ENCODE data around the gene CAMKK2.
A peak's percentile ranks its signal among the peaks of the same experiment; 100 is the strongest.

CAMKK2 gene

DNA sequence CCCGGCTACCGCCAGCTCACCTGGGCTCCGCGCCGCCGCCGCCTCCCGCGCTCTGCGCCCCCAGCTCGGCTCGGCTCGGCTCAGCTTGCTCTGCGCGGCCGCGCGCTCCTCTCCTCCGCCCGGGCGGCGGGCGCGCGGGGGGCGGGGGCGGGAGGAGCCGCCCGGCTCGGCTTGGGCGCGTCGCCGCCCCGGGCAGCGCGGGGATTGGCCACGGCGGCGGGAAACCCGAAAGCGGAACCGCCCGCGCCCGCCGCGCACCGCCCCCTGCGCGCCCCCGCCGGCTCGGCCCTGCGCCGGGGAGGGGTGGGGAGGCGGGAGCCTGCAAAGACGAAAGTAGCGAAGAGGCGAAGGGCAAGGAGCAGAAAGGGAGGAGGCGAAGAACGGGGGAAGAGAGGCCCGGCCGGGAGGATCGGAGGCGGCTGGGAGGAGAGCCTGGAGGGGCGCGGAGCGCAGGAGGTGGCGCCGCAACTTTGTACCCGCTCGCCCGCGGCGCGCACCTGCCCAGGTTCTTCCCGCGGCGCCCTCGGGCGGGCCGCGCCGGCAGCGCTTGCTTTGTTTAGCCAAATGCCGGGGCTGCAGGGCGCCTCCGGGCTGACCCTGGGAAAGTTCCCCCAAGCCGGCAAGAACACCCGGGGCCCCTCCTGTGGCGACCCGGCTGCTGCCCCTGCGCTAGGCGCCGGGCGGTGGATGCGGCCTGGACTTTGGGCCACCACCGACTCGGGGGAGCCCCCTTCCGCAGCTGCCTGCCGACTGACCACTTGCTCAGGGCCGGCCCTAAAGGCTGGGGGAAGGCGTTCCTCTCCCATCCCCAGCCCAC, at the start of gene CAMKK2:
Gene CAMKK2 (minus strand): TSS at position 92 of the 817 bp plus-strand sequence. CDS start 22,183 bp downstream, outside the sequence.
- peak within 1 kb of the TSS; percentile 87 for H3K4me3 ChIP-seq (ENCODE audit: control insufficient read depth, low read depth, low read length)
- DNase-seq (ENCODE audit: low read depth): peak; percentile 65
- no peak for TF ChIP-seq CTCF (conservative IDR thresholded peaks at IDR 0.05; ENCODE audit: control insufficient read depth, insufficient read depth, low read depth, low read length)

DNA sequence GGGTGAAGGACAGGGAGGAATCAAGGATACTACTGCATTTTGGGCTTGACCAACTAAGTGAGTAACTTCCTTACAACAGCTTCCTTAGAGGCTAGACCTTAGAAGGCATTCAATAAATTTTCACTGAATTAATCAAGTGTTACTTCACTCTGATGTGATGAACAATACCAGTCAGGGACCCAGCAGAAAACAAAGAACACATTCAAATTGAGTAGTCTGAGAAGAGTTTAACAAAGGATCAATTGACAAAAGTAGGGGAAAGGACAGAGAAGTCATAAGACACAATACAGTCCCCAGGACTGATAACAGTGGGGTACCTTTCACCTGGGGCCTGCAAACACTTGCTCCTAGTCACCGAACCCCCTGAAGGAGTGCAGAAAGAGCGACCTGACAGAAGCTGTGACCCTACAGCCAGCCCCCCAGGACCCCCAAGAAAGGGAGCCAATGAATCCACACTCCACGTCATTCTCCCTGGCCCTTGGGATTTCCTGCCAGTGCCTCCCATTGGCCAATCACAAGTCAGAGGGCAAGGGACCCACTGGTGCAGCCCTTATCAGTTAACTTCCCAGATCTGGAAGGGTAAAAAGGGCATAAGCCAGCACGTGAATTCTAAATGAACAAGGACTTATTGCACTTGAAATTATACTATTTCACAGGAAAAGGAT, 48.8 kb upstream of the CAMKK2 start:
- H3K4me3 ChIP-seq (ENCODE audit: control insufficient read depth, low read depth, low read length): no peak overlapping the region
- no peak for DNase-seq (ENCODE audit: low read depth)
- no peak for TF ChIP-seq CTCF (conservative IDR thresholded peaks at IDR 0.05; ENCODE audit: control insufficient read depth, insufficient read depth, low read depth, low read length)

GRCh38 chr12:121344506-121344905, 48.0 kb upstream of the CAMKK2 start:
- no peak overlapping the region for H3K4me3 ChIP-seq (ENCODE audit: control insufficient read depth, low read depth, low read length)
- no peak for DNase-seq (ENCODE audit: low read depth)
- no peak for TF ChIP-seq CTCF (conservative IDR thresholded peaks at IDR 0.05; ENCODE audit: control insufficient read depth, insufficient read depth, low read depth, low read length)

- no peak for DNase-seq (ENCODE audit: low read depth)
- TF ChIP-seq CTCF (conservative IDR thresholded peaks at IDR 0.05; ENCODE audit: control insufficient read depth, insufficient read depth, low read depth, low read length): no peak
- no peak overlapping the region for H3K4me3 ChIP-seq (ENCODE audit: control insufficient read depth, low read depth, low read length)
Measured at GRCh38 chr12:121337416-121337815, 40.9 kb upstream of the CAMKK2 start.

DNA sequence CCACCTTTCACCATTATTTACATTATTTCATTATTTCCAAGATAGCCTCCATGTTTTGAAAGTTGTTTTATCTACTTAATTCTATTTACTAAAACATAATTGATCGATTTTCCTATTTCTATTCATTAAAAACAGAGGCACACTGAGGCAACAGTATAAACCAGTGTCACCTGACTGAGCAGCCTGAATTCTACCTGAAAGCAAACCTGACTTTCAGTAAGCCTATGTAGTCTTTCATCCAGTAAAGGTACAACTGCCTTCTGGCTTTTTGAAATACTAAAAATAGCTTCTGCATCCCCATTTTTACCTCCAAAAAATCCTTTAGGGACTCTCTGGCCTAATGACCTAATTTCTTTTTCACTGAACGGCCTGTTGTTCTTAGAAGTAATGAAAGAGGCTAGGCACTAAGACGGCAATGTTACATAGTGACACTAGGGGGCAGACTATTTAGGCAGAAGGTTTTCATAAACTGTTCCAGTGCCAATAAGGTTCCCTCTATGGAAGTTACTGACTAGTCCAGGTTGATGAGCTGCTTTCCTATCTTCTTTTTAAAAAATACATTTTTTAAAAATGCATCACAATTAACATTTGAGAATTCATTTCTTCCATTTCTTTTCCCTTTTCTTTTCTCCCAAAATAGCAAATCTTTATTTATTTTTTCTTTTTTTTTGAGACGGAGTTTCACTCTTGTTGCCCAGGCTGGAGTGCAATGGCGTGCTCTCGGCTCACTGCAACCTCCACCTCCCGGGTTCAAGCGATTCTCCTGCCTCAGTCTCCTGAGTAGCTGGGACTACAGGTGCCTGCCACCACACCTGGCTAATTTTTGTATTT, 38.2 kb upstream of the CAMKK2 start:
- DNase-seq (ENCODE audit: low read depth): peak; percentile 82
- peak; percentile 96 for TF ChIP-seq CTCF (conservative IDR thresholded peaks at IDR 0.05; ENCODE audit: control insufficient read depth, insufficient read depth, low read depth, low read length)
- no peak overlapping the region for H3K4me3 ChIP-seq (ENCODE audit: control insufficient read depth, low read depth, low read length)

DNA sequence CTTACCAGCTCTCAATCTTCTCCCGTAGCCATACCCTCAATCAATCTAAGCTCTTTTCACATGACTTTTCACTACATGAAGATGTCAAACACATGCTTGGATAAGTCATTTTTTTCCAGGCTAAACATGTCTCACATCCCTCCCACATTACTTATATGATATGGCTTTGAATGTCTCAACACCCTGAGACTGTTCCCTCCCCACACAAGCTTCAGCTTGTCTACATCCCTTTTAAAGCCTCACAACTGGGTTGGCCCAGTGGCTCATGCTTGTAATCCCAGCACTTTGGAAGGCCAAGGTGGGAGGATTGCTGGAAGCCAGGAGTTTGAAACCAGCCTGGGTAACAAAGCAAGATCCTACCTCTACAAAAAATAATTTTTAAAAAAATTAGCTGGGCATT, 37.2 kb upstream of the CAMKK2 start:
- TF ChIP-seq CTCF (conservative IDR thresholded peaks at IDR 0.05; ENCODE audit: control insufficient read depth, insufficient read depth, low read depth, low read length): no peak
- H3K4me3 ChIP-seq (ENCODE audit: control insufficient read depth, low read depth, low read length): no peak overlapping the region
- DNase-seq (ENCODE audit: low read depth): no peak
